BJ (cell line): ENCODE data around the gene VWDE. TPM values are rescaled to one million over a fixed set of nuclear protein-coding genes. Genes with fewer than 3 reads are reported as not detected.

ENCODE experiments used
- CTCF ChIA-PET: fragments of 350-600 bp; formaldehyde crosslinking; extraction: SDS; loops from one replicate; lab custom pipeline; 2021; ENCODE audit warnings: antibody characterized with exemption, inconsistent platforms; lab: Yijun Ruan, JAX
- POLR2A ChIA-PET: fragments of 300-600 bp; sonication (Branson Sonifier 250); formaldehyde crosslinking; extraction: SDS; loops from one replicate; lab custom pipeline; 2021; ENCODE audit warnings: antibody characterized with exemption; lab: Charles Lee
- DNase-seq: peaks from one replicate; pipeline ENCODE4 v3.0.0-alpha.2; 2011; ENCODE audit warnings: low read depth
- H3K27me3 ChIP-seq: 2 replicates; pipeline ENCODE4 v1.6.0; 2011; ENCODE audit warnings: low read length; ENCODE audit not compliant: control insufficient read depth, insufficient read depth
- H3K36me3 ChIP-seq: 2 replicates; pipeline ENCODE4 v1.5.1; 2011; ENCODE audit warnings: low read length; ENCODE audit not compliant: control insufficient read depth, insufficient read depth
- H3K4me3 ChIP-seq: 2 replicates; pipeline ENCODE4 v1.5.1; 2011; ENCODE audit warnings: low read depth, mild to moderate bottlenecking, control low read depth, low read length
- polyA plus RNA-seq: library from polyadenylated mRNA; depleted of rRNA; stranded (reverse); fragments of >200 nt; gene quantifications from 2 replicates; pipeline ENCODE4 v1.2.3, GENCODE V29; 2011
- TF ChIP-seq, protein P1 (sequence below): IDR thresholded peaks from 2 replicates; pipeline ENCODE4 v1.5.1; 2011; ENCODE audit warnings: low read depth, mild to moderate bottlenecking, control low read depth, inconsistent platforms, low read length, moderate library complexity; ENCODE audit not compliant: insufficient read depth

VWDE gene
- polyA plus RNA-seq, 1 experiment, result not detected

DNA sequence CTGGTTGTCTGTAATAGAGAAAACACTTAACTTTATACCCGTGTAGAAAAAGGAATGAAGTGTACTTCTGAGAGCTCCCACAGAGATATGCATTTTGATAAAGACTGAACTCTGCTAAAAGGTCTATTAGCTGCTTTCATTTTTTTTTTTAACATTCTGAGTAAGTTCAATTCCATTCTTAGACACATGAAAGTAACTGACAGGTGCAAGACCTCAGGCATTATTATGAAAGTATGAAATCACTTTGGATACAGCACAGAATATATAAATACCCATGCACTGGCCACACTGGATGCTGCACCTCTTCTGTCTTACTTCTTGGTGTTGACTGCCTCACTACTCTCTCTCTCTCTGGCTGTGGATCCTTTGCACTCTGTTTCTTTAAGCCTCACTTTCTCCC lies 46.2 kb downstream of the VWDE start:
- no peaks in the 10 kb centered on the region for H3K27me3 ChIP-seq
- no peak overlapping the region for H3K4me3 ChIP-seq
- DNase-seq, result no peak
- H3K36me3 ChIP-seq, result no peaks in the 10 kb centered on the region
- ChIA-PET POLR2A (no interaction called here), CTCF (interaction anchor here (0.6 kb wide), 1 partner anchor 979 kb away, joined by 3 read pairs; no protein-coding TSS in a partner anchor)
- TF ChIP-seq, protein P1, sequence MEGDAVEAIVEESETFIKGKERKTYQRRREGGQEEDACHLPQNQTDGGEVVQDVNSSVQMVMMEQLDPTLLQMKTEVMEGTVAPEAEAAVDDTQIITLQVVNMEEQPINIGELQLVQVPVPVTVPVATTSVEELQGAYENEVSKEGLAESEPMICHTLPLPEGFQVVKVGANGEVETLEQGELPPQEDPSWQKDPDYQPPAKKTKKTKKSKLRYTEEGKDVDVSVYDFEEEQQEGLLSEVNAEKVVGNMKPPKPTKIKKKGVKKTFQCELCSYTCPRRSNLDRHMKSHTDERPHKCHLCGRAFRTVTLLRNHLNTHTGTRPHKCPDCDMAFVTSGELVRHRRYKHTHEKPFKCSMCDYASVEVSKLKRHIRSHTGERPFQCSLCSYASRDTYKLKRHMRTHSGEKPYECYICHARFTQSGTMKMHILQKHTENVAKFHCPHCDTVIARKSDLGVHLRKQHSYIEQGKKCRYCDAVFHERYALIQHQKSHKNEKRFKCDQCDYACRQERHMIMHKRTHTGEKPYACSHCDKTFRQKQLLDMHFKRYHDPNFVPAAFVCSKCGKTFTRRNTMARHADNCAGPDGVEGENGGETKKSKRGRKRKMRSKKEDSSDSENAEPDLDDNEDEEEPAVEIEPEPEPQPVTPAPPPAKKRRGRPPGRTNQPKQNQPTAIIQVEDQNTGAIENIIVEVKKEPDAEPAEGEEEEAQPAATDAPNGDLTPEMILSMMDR, result no peak

DNA sequence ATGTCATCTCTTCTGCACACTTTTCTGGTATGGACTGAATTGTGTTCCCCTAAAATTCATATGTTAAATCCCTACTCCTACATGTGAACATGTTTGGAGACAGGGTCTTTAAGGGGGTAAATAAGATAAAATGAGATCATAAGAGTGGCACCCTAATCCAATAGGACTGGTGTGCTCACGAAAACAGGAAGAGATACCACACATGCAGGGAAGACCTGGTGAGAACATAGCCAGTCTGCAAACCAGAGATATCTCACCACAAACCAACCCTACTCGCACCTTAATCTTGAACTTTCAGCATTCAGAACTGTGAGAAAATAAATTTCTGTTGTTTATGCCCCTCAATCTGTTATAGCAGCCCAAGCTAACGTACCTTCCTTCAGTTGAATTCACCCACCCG lies 51.8 kb downstream of the VWDE start:
- CTCF ChIA-PET, result no interaction called here
- Histone ChIP-seq H3K36me3 (no peaks in the 10 kb centered on the region), H3K4me3 (no peak overlapping the region), H3K27me3 (no peaks in the 10 kb centered on the region)
- POLR2A ChIA-PET, result no interaction called here
- no peak for DNase-seq
- TF ChIP-seq, protein P1, result no peak

DNA sequence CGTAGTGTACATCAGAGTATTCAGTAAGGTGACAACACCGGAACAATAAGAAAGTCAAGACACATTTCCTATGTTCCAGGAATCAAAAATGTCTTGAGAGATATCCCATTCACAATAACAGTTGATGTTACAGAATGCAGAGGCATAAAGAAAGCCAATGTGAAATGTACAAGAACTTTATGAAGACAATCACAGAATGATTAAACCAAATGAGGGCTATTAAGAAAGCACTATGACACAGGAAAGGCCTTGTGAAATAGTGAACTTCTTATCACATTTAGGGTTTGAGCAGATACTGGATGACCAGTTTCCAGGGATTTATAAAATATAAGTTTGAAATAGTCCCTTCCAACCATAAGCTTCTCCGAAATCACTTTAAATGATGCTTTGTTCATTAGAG lies 52.7 kb downstream of the VWDE start:
- DNase-seq, result no peak
- TF ChIP-seq, protein P1, result no peak
- H3K36me3 ChIP-seq, result no peaks in the 10 kb centered on the region
- ChIA-PET CTCF (no interaction called here), POLR2A (no interaction called here)
- no peak overlapping the region for H3K4me3 ChIP-seq
- H3K27me3 ChIP-seq, result no peaks in the 10 kb centered on the region

DNA sequence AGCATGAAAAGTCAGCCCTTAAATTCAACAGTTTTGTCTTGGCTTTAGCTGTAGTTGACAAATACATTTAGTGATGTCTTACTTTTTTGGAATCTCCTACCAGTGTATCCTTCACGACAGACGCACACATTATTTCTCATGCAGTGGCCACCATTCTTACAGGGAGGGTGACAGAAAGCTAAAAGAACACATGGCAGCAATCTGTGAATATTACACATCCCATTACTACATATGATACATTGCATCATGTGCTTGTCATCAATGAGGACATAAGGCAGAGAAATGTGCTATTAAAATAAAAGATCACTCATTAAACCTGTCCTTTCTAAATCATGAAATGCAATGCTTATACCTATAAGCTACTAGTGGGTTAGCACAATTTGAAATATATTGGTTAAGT lies 66.6 kb downstream of the VWDE start:
- TF ChIP-seq, protein P1, result no peak
- no peak for DNase-seq
- ChIA-PET CTCF (no interaction called here), POLR2A (no interaction called here)
- Histone ChIP-seq H3K4me3 (no peak overlapping the region), H3K27me3 (no peaks in the 10 kb centered on the region), H3K36me3 (no peaks in the 10 kb centered on the region)

DNA sequence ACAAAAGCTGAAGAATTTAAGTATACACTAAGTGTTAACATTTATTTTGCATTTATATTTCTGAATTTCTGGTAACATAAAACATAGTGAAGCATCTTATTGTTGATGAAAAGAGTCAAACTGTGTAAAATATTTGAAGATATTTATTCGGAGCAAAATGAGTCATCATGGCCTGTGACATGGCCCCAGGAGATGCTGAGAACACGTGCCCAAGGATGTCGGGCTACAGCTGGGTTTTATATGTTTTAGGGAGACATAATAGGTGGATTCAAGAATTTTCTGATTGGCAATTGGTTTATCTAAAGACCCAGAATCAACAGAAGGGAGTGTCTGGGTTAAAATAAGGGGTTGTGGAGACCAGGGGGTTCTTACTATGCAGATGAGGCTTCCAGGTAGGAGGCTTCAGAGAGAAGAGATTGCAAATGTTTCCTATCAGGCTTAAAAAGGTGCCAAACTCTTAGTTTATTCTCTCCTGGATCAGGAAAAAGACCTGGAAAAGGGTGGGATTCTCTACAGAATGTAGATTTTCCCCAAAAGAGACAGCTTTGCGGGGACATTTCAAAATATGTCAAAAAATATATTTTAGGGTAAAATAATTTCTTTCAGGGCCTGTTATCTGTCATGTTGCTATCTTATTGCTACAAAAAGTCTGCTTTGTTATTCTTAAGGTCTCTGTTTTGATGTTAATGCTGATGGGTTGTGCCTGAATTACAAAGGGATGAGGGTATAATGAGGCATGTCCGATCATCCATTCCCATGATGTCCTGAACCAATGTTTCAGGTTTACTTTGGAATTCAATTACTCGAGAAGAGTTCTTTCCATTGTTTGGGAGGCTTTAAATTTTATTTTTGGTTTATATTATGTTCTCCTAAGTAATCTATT lies 74.5 kb downstream of the VWDE start:
- TF ChIP-seq, protein P1, result no peak
- CTCF ChIA-PET, result no interaction called here
- POLR2A ChIA-PET, result no interaction called here
- H3K4me3 ChIP-seq, result no peak overlapping the region
- no peaks in the 10 kb centered on the region for H3K27me3 ChIP-seq
- H3K36me3 ChIP-seq, result no peaks in the 10 kb centered on the region
- DNase-seq, result no peak
